ENCODE data around the gene KRTAP2-3.
A peak's percentile ranks its signal among the peaks of the same experiment; 100 is the strongest.
"Not testable (repeated sequence)": the region's sequence is repeated elsewhere in the genome, so short reads cannot be mapped to it uniquely, and the experiment has no call there.

The KRTAP2-3 gene

DNA sequence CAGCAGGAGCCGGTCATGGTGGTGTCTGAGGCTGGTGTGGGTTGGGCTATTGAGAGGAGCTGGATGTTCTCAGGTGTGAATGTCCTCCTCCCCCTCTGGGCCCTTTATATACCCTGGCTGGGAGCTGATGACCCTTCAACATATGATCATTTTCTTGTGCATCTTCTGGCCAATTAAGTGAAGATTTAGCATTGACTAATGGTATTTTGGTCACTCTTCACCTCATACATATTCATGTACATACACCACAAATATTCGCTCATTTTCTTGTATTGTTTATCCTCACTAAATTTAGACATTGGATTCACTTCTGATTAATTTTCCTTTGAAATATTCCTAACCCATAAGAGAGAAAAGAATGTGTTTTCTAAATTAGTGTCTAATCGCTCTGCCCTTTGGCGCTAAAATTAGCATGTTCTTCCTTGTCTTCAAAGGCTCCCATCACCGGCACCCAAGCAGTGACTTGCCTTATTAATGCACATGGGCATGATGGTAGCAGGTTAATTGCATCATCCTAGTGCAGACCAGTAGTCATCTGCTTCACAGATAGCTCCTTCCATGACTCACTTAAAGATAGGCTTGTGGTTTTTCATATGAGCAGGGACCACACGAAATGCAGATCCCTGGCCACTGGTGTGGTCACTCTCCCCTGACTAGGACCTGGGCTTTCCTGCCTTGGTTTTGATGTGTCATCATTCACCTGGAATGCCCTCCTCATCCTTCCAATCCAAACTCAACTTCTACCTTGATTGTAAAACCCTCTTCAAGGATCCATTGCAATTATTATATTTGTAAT is 6.1 kb upstream of the KRTAP2-3 start, which contains the start of gene KRTAP2-4:
KRTAP2-4 (minus strand) TSS at position 51 of the 796 bp plus-strand sequence; CDS start at position 17, 34 bp downstream.
- no peak for DNase-seq

DNA sequence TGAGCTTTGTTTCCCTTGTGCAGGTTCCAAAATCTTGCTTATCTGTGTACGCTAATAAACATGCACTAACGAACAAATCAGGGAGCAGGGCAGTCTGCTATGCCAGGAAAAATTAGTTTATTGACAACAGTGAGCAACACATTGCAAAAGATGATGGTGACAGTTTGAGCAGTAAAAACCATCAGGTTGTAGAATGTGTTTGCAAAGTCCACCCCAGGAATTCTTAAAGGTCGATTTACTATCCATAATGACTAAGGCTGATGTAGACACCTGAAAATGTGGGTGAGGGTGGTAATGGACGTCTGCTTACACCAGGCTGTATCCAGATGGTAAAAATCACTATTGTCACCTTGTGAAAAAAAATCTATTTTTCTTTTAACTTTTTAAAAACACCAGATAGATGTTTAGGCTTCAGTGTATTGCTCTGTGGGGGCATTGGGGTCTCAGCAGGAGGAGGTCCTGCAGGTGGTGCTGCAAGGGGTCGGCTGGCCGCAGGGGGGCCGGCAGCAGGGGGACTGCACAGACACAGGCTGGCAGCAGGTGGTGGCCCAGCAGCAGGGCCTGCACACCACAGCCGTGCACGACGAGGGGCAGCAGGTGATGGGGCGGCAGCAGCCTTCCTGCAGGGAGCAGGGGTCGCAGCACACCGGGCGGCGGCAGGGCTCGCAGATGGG is 5.2 kb upstream of the KRTAP2-3 start:
- DNase-seq = not testable (repeated sequence)

GRCh38 chr17:41064301-41064700 is 4.4 kb upstream of the KRTAP2-3 start:
- DNase-seq = no peak

DNA sequence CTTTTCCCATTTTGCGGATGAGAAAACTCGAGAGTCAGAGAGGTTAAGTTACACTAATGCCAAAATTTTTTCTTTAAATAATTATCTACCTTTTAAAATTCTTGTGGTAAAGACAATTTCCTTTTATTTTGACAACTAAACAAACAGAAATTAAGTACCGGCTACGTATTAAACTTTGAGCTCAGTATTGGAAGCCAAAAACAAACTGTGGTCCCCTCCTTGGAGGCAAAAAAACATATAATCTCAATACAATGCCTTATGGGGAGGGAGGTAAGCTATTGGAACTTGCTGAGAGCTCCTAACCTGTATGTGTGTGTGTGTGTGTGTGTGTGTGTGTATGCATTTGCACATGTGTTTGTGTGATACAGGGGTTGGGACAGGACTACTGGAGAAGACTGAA is 3.5 kb upstream of the KRTAP2-3 start:
- DNase-seq = no peak

GRCh38 chr17:41061964-41062363 is 2.0 kb upstream of the KRTAP2-3 start:
- no peak for DNase-seq

GRCh38 chr17:41059276-41060051 is 450 bp downstream of the KRTAP2-3 start:
- not testable (repeated sequence) for DNase-seq

DNA sequence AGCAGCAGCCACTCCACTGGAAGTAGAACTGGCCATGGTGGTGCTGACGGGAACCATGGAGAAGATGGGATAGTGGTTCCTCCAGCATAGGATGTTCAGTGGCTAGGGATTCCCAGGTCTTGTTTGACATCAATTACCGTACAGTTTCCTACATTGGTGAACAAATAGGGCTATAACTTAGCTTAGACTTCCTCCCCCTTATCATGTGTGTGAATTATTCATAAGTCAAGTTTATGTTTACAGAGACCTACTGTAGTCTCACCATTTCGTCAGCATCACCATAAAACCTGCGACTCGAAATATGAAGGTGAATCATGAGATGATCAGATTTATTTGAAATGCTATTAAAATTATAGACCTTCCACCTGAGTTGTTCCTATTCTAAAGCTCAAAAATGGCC is 1.2 kb downstream of the KRTAP2-3 start:
- no peak for DNase-seq

GRCh38 chr17:41057547-41057946 is 2.4 kb downstream of the KRTAP2-3 start:
- DNase-seq = no peak

- DNase-seq = not testable (repeated sequence)
These were observed 4.8 kb downstream of the KRTAP2-3 start, which contains the start of gene KRTAP2-2 for GRCh38 chr17:41055130-41055529. KRTAP2-2 (minus strand) TSS chr17:41055230; CDS start chr17:41055211, 19 bp downstream.

DNA sequence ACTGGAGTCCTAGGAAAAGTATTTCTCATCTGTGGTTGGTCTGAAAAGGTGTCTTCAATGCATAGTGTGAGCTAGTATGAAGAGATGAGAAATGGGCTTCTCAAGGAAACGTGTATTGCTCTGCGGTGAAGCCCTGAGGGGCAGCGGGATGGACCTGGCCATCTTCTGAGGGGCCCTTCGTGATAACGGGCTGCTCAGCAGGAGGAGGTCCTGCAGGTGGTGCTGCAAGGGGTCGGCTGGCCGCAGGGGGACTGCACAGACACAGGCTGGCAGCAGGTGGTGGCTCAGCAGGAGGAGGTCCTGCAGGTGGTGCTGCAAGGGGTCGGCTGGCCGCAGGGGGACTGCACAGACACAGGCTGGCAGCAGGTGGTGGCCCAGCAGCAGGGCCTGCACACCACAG is 5.4 kb downstream of the KRTAP2-3 start:
- DNase-seq = not testable (repeated sequence)

DNA sequence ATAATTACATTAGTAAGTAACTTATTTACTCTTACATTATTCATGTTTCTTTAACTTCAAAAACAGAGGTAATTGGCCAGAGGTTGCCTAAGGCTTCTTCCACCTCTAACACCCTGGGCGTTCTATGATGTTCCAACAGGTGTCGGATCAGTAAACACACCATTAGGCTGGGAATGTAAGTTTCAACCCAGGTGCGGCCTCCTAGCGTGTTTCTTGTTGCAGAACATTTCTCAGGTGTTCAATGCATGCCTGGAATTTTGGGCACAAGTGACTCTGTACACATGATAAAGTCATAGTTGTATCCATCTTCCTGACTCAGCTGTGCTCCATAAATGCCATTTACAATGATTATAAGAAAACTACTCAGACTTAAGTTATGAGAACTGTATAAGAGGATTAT is 5.9 kb downstream of the KRTAP2-3 start:
- DNase-seq = no peak

DNA sequence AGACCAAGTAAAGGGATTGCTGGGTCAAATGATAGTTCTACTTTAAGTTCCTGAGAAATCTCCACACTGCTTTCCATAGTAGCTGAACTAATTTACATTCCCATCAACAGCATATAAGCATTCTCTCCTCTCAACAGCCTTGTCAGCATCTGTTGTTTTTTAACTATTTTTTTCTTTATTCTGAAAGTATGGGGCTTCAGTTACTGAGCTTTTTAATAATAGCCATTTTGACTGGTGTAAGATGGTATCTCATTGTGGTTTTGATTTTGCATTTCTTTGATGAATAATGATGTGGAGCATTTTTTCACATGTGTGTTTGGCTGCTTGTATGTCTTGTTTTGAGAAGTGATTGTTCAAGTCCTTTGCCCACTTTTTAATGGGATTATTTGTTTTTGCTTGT is 7.3 kb downstream of the KRTAP2-3 start:
- no peak for DNase-seq

DNA sequence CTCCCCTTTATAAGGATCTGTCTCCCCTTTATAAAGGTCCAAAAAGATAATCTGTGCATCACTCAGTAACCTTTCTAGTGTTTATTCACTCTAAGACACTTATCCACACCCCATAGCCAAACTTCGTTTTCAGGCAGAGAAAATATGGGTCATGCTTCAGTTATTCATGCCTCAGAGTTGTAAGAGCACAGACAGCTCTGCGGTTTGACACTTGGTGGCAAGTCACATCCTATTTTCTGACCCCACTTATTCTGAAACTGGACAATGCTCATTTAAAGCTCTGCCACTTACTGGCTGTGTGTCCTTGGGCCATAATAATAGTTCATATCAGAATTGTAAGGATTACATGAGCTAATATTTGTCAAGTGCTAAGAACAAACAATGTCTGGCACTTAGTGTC is 10.8 kb downstream of the KRTAP2-3 start:
- no peak for DNase-seq

GRCh38 chr17:41048441-41048840 is 11.5 kb downstream of the KRTAP2-3 start:
- no peak for DNase-seq

- DNase-seq = not testable (repeated sequence)
These were observed 13.0 kb downstream of the KRTAP2-3 start, which contains the start of gene KRTAP2-1 for GRCh38 chr17:41046735-41047465. KRTAP2-1 (minus strand) TSS chr17:41047316; CDS start chr17:41047267, 49 bp downstream.

GRCh38 chr17:41042953-41043352 is 17.0 kb downstream of the KRTAP2-3 start:
- no peak for DNase-seq

DNA sequence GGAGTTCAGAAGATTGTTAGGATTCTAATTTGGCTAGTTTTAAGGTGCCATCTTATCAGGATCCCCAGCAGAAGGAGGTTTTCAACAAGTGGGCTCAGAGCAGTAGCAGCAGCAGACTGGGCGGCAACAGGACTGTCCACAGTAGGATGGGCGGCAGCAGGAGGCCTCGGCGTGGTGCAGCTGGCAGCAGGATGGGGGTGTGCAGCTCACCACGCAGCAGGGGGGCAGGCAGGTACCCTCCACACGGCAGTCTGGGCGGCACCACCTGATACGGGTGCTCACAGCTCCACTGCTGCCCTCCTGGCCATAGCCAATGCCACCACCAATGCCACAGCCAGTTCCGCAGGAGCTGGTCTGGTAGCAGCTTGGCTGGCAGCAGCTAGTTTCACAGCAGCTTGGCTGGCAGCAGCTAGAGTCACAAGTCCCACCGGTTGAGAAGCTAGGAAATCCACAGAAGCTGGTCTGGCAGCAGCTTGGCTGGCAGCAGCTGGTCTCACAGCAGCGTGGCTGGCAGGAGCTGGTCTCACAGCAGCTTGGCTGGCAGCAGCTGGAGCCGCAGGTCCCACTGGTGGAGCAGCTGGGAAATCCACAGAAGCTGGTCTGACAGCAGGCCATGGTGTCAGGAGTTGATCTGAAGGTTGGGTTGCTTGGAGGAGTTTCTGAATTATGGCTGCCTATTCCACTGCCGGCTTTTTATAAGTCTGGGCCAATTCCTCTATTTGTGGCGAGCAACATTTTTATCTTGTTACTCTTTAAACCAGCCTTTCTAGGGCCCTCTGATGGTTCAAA is 18.9 kb downstream of the KRTAP2-3 start, which contains the start of gene KRTAP1-1:
KRTAP1-1 (minus strand) TSS at position 668 of the 789 bp plus-strand sequence; CDS start at position 615, 53 bp downstream.
- peak; percentile 5 to 59 for DNase-seq

- no peak for DNase-seq
These were observed 22.0 kb downstream of the KRTAP2-3 start for GRCh38 chr17:41037853-41038350.

DNA sequence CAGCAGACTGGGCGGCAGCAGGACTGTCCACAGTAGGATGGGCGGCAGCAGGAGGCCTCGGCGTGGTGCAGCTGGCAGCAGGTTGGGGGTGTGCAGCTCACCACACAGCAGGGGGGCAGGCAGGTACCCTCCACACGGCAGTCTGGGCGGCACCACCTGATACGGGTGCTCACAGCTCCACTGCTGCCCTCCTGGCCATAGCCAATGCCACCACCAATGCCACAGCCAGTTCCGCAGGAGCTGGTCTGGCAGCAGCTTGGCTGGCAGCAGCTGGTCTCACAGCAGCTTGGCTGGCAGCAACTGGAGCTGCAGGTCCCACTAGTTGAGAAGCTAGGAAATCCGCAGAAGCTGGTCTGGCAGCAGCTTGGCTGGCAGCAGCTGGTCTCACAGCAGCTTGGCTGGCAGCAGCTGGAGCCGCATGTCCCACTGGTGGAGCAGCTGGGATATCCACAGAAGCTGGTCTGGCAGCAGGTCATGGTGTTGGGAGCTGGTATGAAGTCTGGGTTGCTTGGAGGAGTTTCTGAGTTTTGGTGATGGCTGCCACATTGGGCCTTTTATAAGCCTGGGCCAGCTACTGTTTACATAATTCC is 25.5 kb downstream of the KRTAP2-3 start, which contains the start of gene KRTAP1-3:
KRTAP1-3 (minus strand) TSS at position 529 of the 590 bp plus-strand sequence; CDS start at position 476, 53 bp downstream.
- DNase-seq = peak; percentile 34 to 74

DNA sequence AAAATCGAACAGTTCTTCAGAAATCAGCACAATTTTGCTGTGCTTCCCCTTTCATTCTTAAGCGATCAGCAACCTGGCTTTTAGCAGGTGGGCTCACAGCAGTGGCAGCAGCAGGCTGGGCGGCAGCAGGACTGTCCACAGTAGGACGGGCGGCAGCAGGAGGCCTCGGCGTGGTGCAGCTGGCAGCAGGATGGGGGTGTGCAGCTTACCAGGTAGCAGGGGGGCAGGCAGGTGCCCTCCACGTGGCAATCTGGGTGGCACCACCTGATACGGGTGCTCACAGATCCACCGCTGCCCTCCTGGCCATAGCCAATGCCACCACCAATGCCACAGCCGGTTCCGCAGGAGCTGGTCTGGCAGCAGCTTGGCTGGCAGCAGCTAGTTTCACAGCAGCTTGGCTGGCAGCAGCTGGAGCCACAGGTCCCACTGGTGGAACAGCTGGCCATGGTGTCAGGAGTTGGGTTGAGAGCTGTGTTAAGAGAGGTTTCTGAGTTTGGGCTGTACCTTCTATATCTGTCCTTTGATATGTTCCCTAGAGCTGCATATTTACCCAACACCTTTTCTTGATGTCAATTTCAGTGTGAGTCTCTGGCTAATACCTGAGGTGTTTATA is 30.2 kb downstream of the KRTAP2-3 start, which contains the start of gene KRTAP1-4:
KRTAP1-4 (minus strand) TSS at position 563 of the 613 bp plus-strand sequence; CDS start at position 446, 117 bp downstream.
- DNase-seq = no peak
